GM18508 (cell line): ENCODE measurements around the gene PLEKHA7.

Experiments
- ATAC-seq: cut with Tn5 transposase; IDR thresholded peaks from one replicate; pipeline ENCODE4 v1.9.1; 2021; ENCODE audit warnings: moderate number of reproducible peaks; ENCODE audit not compliant: insufficient read depth, unreplicated experiment

PLEKHA7 gene

DNA sequence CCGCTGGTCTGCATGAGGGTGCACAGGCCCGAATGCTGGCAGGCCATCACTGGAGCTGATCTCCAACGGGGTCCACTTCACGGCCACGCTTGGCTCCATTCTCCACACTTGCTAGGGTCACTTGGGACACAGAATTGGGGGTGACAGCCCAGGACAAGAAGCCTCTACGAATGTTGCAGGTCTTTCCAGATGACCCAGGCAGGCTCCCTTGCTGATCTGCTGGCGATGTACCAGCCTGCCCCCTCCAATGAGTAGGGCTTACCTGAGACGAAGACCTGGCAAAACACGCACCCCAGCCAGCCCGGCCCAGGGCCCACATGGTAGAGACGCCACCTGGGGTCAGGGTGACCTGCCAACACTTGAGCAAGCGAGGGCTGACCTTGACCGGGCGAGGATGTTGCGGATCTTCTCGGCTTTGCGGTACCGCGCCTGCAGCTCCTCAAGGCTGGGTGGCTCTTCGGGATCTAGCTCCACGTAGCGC lies 230.9 kb downstream of the PLEKHA7 start:
- ATAC-seq = no peak

- no peak for ATAC-seq
These were observed 232.0 kb downstream of the PLEKHA7 start for GRCh38 chr11:16781936-16782919.

- no peak for ATAC-seq
These were observed 233.3 kb downstream of the PLEKHA7 start for GRCh38 chr11:16780698-16781550.

DNA sequence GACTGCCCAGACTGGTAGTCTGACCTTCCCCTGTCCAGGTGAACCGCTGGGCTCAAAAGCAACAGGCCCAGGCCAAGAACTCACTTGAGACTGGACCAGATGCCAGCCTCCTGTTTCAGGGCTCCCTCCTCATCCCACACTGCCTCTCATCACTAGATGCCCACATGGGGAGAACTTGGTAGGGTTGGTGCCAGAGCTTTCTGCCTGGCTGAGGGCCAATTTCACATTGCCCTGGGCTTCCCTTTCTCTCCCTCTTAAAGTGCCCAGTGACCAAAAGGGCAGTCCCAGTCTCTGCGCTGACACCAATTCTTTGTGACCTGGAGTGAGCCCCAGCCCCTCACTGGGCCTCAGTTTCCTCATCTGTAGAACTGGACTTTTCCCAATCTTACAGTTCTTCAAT lies 234.1 kb downstream of the PLEKHA7 start:
- no peak for ATAC-seq

DNA sequence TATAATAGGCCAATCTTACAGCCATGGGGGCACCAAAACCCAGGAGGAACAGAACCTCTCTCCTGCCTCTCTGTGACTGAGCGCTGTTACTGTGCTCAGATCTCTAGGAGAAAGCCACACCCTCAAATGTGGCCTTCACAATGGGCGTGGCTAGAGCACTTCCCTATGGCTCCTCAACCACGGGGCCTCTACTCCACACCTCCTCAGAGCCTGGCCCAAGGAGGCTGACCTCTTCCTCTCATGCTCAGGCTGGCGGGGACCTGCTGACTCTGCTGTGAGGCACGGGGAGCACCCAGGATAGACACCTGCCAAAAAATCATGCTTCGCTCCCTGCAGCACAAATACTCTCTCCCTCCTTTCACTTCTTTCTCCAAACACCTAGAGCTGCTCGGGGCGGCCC lies 234.8 kb downstream of the PLEKHA7 start:
- ATAC-seq = no peak

DNA sequence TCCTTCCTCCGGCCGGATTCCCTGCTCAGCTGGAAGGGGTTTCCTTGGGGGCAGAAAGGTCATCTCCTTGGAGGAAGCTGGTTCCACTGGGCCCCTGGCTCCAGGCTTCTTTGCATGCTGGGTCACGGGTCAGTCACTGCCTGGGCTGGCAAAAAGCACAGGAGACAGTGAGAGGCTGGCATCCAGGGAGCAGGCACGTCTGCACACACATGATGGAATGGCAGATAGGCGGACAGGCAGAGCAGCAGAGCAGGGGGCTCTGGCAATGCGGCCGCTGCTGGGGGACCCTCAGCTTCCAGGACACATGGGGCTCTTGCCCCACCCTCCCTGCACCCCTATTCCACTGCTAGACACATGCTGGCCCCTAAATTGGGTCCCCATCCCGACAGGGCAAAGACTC lies 235.3 kb downstream of the PLEKHA7 start:
- ATAC-seq = no peak

DNA sequence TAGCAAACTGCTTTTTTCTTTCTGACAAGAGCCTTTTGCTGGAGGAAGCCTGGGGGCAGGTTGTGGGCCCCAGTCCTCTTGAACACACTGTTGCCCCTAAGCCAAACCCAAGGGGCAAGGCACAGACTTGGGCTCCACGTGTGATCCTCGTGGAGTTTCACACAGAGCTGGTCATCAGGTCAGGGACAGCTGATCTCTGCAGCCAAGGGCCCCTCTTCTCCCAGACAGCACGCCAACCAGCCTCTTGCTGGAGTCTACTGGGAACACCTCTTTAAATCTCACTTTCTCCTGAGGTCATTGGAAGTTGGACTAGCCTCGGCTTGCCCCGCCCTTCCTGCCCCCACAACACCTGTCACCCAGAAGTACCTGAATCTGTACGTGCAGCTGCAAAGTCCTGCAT lies 235.9 kb downstream of the PLEKHA7 start:
- ATAC-seq = no peak

DNA sequence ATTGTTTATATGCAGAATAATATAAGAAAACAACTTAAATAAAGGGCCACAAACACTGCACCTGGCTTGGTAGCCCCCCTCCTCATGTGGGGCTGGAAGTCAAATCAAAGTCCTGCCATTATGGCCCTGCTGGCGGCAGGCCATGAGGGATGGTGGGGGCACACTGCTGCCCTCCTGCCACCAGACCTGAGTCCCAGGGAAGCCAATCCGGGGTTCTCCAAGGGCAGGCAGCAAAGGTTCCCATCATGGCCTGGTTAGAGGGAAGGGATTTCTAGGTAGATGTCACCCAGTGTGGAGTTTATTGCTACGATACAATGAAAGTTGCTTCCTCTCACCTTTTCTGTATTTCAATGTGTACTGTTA lies 236.6 kb downstream of the PLEKHA7 start:
- no peak for ATAC-seq

- ATAC-seq = no peak
These were observed 237.3 kb downstream of the PLEKHA7 start for GRCh38 chr11:16776711-16777612.

DNA sequence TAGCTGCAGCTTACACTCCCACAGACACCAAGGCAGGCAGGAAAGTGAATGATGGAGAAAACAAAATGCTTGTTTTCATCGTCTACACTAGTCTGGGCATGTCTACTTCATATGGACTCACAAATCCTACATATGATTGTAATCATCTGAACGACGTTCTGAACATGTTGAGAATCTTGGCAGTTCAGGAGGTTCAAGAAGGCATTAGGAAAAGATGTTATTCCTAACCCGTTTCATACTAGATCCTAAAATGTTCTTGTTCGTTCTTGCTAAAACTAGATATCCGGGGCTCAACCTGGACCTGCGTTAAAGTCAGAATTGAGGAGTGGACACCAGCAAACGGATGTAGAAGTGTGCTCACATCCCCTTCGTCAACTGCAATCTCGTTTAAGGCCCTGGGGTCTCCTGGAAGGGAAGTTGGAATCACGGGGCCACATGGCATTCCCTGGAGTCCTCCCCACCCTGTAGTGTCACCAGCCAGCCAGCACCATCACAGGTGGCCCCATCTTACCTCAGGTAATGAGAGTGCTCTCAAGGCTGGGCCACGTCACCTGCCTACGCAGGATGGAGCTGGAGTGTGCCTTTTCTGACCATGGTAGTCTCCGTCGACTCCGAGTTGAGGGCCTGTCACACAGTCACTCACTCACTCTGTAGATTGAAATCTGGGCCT lies 238.5 kb downstream of the PLEKHA7 start:
- ATAC-seq = no peak

DNA sequence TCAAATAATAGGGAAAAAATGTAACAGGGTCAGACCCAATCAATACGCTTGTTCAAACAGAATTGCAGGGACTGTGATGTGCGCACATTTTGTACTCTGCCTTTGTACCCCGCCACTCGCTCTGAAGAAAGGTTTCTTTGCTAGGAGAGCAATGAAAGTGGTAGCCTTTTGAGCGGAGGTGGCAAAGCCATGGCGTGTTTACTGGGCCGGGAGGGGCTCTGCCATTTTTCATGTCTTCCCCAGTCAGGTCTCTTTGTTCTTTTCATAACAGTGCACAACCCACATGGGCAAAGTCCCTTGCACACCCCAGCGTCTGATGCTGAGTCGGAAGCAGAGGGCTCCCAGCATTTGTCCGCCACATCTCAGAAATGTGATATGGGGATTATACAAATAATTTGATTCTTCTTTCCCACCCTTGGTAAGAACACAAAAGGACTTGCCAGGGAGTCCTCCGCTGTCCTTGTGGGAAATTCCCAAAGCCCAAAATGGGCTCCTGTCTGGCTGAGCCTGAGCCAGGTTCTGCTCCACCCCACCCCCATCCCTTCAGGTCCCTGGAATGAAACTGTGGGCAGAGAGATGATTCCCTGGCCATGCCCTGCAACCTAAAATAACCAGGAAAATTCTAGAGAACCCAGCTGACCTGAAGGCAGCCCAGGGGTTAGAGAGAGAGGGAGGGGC lies 239.1 kb downstream of the PLEKHA7 start:
- no peak for ATAC-seq

- ATAC-seq = no peak
These were observed 240.0 kb downstream of the PLEKHA7 start for GRCh38 chr11:16773981-16774935.

DNA sequence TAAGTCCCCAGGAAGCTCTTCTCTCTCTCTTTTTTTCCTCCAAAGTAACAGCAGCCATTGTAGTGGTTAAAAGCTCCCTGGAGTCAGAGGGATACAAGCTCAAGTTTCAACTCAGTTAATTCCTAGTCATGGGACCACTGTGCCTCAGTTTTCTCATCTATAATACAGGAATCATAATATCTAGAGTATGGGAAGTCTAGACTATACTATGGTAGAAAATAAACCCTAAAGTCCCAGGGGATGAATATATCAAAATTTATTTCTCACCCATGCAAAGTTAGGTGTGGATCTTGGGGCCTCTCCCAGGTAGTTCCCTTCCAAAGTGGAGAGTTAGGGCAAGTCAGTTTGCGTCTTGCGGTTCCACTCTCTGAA lies 242.1 kb downstream of the PLEKHA7 start:
- ATAC-seq = no peak

DNA sequence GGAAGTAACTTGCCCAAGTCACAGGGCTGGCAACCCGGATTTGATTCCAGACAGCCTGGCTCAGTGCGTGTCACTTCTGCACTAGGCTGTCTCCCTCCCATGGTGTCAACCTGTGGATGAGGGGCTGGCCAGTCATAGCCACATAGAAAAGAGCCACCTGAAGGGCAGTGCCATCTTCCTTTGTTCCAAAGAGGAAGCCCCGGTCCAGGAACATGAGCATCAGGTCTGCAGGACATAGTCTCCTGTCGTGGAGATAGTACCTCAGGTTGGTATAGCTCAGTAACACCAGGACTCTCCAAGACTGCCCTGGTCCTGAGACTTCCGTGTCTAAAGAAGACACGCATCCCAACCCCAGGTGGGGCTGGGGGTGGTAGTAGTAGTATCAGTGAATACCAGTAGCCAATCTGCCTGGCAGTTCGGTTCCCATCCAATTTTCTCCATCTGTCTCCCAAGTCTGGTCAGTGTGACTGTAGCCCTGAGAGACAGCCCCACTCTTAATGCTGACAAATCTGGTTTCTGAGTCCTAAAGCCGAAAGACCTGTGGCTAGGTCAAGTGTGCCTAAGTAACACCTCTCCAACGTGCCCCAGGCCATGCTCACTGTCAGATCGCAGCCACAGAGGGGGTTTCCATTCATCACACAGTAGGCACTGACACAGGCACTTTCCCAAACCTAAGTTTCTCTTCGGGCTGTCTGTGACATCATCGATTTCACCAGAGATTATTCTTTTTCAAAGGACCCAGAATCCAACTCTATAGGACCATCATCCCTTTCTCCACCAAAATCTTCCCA lies 242.7 kb downstream of the PLEKHA7 start:
- no peak for ATAC-seq

- ATAC-seq = no peak
These were observed 244.2 kb downstream of the PLEKHA7 start for GRCh38 chr11:16770016-16770415.

DNA sequence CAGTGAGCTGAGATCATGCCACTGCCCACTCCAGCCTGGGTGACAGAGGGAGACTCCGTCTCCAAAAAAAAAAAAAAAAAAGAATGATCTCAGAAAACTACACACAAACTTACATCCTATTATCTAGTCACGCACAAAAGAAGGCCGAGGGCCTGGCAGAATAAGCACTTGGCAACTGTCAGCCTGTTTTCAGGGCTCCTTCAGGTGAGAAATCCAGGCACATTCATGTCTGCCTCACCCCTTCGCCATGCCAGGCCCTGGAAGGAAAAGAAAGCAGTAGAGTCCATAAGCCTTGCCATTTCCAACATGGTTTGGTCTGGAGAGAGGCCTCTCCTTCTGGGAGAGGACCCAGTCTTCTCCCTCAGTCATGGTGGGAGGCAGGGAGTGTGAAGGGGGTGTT lies 244.8 kb downstream of the PLEKHA7 start:
- ATAC-seq = no peak

DNA sequence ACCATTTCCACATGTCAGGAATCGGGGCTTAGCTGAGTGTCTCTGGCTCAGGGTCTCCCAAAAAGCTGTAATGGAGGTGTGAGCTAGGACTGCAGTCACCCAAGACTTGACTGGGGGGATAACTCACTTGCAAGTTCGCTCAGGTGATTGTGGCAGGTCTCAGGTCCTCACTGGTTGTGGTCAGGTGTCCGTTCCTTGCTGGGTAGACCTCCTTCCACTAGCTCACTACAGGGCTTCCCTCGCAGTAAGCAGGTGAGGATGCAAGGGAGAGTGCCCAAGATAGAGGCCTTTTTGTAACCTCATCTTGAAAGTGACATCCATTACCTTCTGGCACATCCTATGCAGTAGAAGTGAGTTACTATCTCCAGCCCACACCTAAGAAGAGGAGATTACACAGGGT lies 246.3 kb downstream of the PLEKHA7 start:
- ATAC-seq = no peak
